ENCODE results near the gene TRIM49C. TPM values are rescaled to one million over a fixed set of nuclear protein-coding genes. Genes with fewer than 3 reads are reported as not detected.
"Not testable (repeated sequence)": the region's sequence is repeated elsewhere in the genome, so short reads cannot be mapped to it uniquely, and the experiment has no call there.

TRIM49C gene, protein sequence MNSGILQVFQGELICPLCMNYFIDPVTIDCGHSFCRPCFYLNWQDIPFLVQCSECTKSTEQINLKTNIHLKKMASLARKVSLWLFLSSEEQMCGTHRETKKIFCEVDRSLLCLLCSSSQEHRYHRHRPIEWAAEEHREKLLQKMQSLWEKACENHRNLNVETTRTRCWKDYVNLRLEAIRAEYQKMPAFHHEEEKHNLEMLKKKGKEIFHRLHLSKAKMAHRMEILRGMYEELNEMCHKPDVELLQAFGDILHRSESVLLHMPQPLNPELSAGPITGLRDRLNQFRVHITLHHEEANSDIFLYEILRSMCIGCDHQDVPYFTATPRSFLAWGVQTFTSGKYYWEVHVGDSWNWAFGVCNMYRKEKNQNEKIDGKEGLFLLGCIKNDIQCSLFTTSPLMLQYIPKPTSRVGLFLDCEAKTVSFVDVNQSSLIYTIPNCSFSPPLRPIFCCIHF
- not detected in 2 replicates for polyA plus RNA-seq (2012; rRNA removed)
- polyA plus RNA-seq (2012; cell fraction: cytosol; rRNA removed): not detected in 2 replicates
- 0.04 TPM in 1 of 2 replicates, not detected in the other for polyA plus RNA-seq (2012; cell fraction: nucleus; rRNA removed)

- POLR2A ChIA-PET; H3K4me1 ChIP-seq (ENCODE audit: control insufficient read depth in 1 of 2, insufficient read depth in 2 of 2, low read depth in 1 of 2, low read length in 1 of 2); H3K27ac ChIP-seq (ENCODE audit: low read depth in 2 of 2, low read length in 1 of 2); H3K9ac ChIP-seq; H3K9me2 ChIP-seq; H3K4me3 ChIP-seq (ENCODE audit: low read depth in 2 of 2, low read length in 1 of 2); H3K36me3 ChIP-seq (replicated peaks in 1 of 2; ENCODE audit: control insufficient read depth in 1 of 2, insufficient read depth in 2 of 2, low read length in 1 of 2); CTCF ChIA-PET; H3K4me2 ChIP-seq; H2AFZ ChIP-seq (ENCODE audit: low read depth); H4K20me1 ChIP-seq (ENCODE audit: insufficient read depth); DNase-seq; H3K79me2 ChIP-seq (ENCODE audit: insufficient read depth); H3K9me3 ChIP-seq; H3F3A ChIP-seq (replicated peaks; ENCODE audit: insufficient read depth); H3K27me3 ChIP-seq (ENCODE audit: insufficient read depth): not testable (repeated sequence)
- WGBS (ENCODE audit: low lambda C conversion rate): no CpG with 5 or more reads among the region's 2 CpGs
Measured at GRCh38 chr11:90030806-90031205, at the start of gene TRIM49C. Gene TRIM49C (plus strand): TSS chr11:90031106. CDS start chr11:90035212, 4,106 bp downstream.

- H3K79me2 ChIP-seq (ENCODE audit: insufficient read depth); H3K9ac ChIP-seq; CTCF ChIA-PET; H3K9me3 ChIP-seq; H4K20me1 ChIP-seq (ENCODE audit: insufficient read depth); H3K4me3 ChIP-seq (ENCODE audit: low read depth in 2 of 2, low read length in 1 of 2); H3K4me1 ChIP-seq (ENCODE audit: control insufficient read depth in 1 of 2, insufficient read depth in 2 of 2, low read depth in 1 of 2, low read length in 1 of 2); DNase-seq; H3K9me2 ChIP-seq; H3K27me3 ChIP-seq (ENCODE audit: insufficient read depth); H3K27ac ChIP-seq (ENCODE audit: low read depth in 2 of 2, low read length in 1 of 2); H3K4me2 ChIP-seq; H3K36me3 ChIP-seq (replicated peaks in 1 of 2; ENCODE audit: control insufficient read depth in 1 of 2, insufficient read depth in 2 of 2, low read length in 1 of 2); POLR2A ChIA-PET; H3F3A ChIP-seq (replicated peaks; ENCODE audit: insufficient read depth); H2AFZ ChIP-seq (ENCODE audit: low read depth): not testable (repeated sequence)
- 0% methylated on average over 1 of the region's 3 CpGs for WGBS (ENCODE audit: low lambda C conversion rate)
Measured at GRCh38 chr11:90024184-90024583, 6.7 kb upstream of the TRIM49C start.

- H3F3A ChIP-seq (replicated peaks; ENCODE audit: insufficient read depth); CTCF ChIA-PET; H2AFZ ChIP-seq (ENCODE audit: low read depth); H3K9me2 ChIP-seq; H3K4me1 ChIP-seq (ENCODE audit: control insufficient read depth in 1 of 2, insufficient read depth in 2 of 2, low read depth in 1 of 2, low read length in 1 of 2); H3K79me2 ChIP-seq (ENCODE audit: insufficient read depth); H3K27ac ChIP-seq (ENCODE audit: low read depth in 2 of 2, low read length in 1 of 2); H3K9me3 ChIP-seq; DNase-seq; H3K9ac ChIP-seq; H3K4me3 ChIP-seq (ENCODE audit: low read depth in 2 of 2, low read length in 1 of 2); H3K36me3 ChIP-seq (replicated peaks in 1 of 2; ENCODE audit: control insufficient read depth in 1 of 2, insufficient read depth in 2 of 2, low read length in 1 of 2); H3K4me2 ChIP-seq; H3K27me3 ChIP-seq (ENCODE audit: insufficient read depth); POLR2A ChIA-PET; H4K20me1 ChIP-seq (ENCODE audit: insufficient read depth): not testable (repeated sequence)
- 68% methylated on average over 6 of the region's 41 CpGs for WGBS (ENCODE audit: low lambda C conversion rate)
Measured at GRCh38 chr11:90051591-90052209, 20.8 kb downstream of the TRIM49C start.

- POLR2A ChIA-PET; H3F3A ChIP-seq (replicated peaks; ENCODE audit: insufficient read depth); H2AFZ ChIP-seq (ENCODE audit: low read depth); H3K27ac ChIP-seq (ENCODE audit: low read depth in 2 of 2, low read length in 1 of 2); H3K9ac ChIP-seq; H3K36me3 ChIP-seq (replicated peaks in 1 of 2; ENCODE audit: control insufficient read depth in 1 of 2, insufficient read depth in 2 of 2, low read length in 1 of 2); H3K4me3 ChIP-seq (ENCODE audit: low read depth in 2 of 2, low read length in 1 of 2); H4K20me1 ChIP-seq (ENCODE audit: insufficient read depth); H3K27me3 ChIP-seq (ENCODE audit: insufficient read depth); H3K9me2 ChIP-seq; H3K9me3 ChIP-seq; CTCF ChIA-PET; H3K4me1 ChIP-seq (ENCODE audit: control insufficient read depth in 1 of 2, insufficient read depth in 2 of 2, low read depth in 1 of 2, low read length in 1 of 2); DNase-seq; H3K4me2 ChIP-seq; H3K79me2 ChIP-seq (ENCODE audit: insufficient read depth): not testable (repeated sequence)
- WGBS (ENCODE audit: low lambda C conversion rate): no CpG with 5 or more reads among the region's 33 CpGs
Measured at GRCh38 chr11:90052311-90052710, 21.4 kb downstream of the TRIM49C start.

- H3K36me3 ChIP-seq (replicated peaks in 1 of 2; ENCODE audit: control insufficient read depth in 1 of 2, insufficient read depth in 2 of 2, low read length in 1 of 2); POLR2A ChIA-PET; H3K27me3 ChIP-seq (ENCODE audit: insufficient read depth); H3F3A ChIP-seq (replicated peaks; ENCODE audit: insufficient read depth); CTCF ChIA-PET; H4K20me1 ChIP-seq (ENCODE audit: insufficient read depth); H3K4me2 ChIP-seq; H3K9me2 ChIP-seq; H3K27ac ChIP-seq (ENCODE audit: low read depth in 2 of 2, low read length in 1 of 2); H3K9ac ChIP-seq; H3K4me3 ChIP-seq (ENCODE audit: low read depth in 2 of 2, low read length in 1 of 2); DNase-seq; H3K9me3 ChIP-seq; H3K4me1 ChIP-seq (ENCODE audit: control insufficient read depth in 1 of 2, insufficient read depth in 2 of 2, low read depth in 1 of 2, low read length in 1 of 2); H3K79me2 ChIP-seq (ENCODE audit: insufficient read depth); H2AFZ ChIP-seq (ENCODE audit: low read depth): not testable (repeated sequence)
- WGBS (ENCODE audit: low lambda C conversion rate): 68% methylated on average over 13 of the region's 28 CpGs
Measured at GRCh38 chr11:90053545-90053944, 22.6 kb downstream of the TRIM49C start.

DNA sequence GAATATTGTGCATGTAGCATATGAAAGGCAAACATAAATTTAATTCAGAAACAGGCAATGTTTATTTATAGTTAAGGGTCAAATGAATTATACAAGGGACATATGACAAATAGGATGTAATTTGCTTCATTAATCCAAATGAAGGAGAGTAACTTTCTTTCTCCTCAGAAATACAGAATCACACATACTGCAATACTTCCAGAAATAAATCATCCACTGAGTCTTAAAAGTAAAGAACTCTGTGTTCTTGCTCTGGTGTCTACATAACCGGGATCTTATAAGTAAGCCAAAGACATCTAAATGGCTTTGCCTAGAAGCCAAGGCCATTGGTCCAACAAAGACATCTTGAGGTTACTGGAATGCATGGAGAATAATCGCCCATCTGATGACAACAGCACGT is 54.7 kb downstream of the TRIM49C start, which contains the start of gene UBTFL1:
Gene UBTFL1, plus strand, starts transcription at position 301 of the 400 bp plus-strand sequence. Its CDS starts 0 bp downstream, at position 301.
- H3K27ac ChIP-seq (ENCODE audit: low read depth in 2 of 2, low read length in 1 of 2); H3K79me2 ChIP-seq (ENCODE audit: insufficient read depth); H3K4me2 ChIP-seq; H3K27me3 ChIP-seq (ENCODE audit: insufficient read depth); H3K9ac ChIP-seq; H2AFZ ChIP-seq (ENCODE audit: low read depth); POLR2A ChIA-PET; DNase-seq; H4K20me1 ChIP-seq (ENCODE audit: insufficient read depth); H3K4me3 ChIP-seq (ENCODE audit: low read depth in 2 of 2, low read length in 1 of 2); H3K36me3 ChIP-seq (replicated peaks in 1 of 2; ENCODE audit: control insufficient read depth in 1 of 2, insufficient read depth in 2 of 2, low read length in 1 of 2); H3F3A ChIP-seq (replicated peaks; ENCODE audit: insufficient read depth); H3K4me1 ChIP-seq (ENCODE audit: control insufficient read depth in 1 of 2, insufficient read depth in 2 of 2, low read depth in 1 of 2, low read length in 1 of 2); CTCF ChIA-PET; H3K9me2 ChIP-seq; H3K9me3 ChIP-seq: not testable (repeated sequence)
- WGBS (ENCODE audit: low lambda C conversion rate): 50% methylated on average over 2 of the region's 3 CpGs

Measured in SK-N-SH (cell line).